ENCODE results near the gene BICC1.

The BICC1 gene

GRCh38 chr10:58477122-58477521 lies 35.5 kb upstream of the BICC1 start:
- DNase-seq (ENCODE audit: low read depth): no peak
- TF ChIP-seq CTCF (IDR thresholded peaks at IDR 0.05; ENCODE audit: insufficient read depth, low read depth, low read length, missing control alignments): no peak
- H3K4me3 ChIP-seq (ENCODE audit: low read depth, low read length): no peak overlapping the region

GRCh38 chr10:58477902-58478301 lies 34.8 kb upstream of the BICC1 start:
- no peak overlapping the region for H3K4me3 ChIP-seq (ENCODE audit: low read depth, low read length)
- no peak for DNase-seq (ENCODE audit: low read depth)
- TF ChIP-seq CTCF (IDR thresholded peaks at IDR 0.05; ENCODE audit: insufficient read depth, low read depth, low read length, missing control alignments): no peak

- no peak overlapping the region for H3K4me3 ChIP-seq (ENCODE audit: low read depth, low read length)
- no peak for TF ChIP-seq CTCF (IDR thresholded peaks at IDR 0.05; ENCODE audit: insufficient read depth, low read depth, low read length, missing control alignments)
- DNase-seq (ENCODE audit: low read depth): no peak
Observed at GRCh38 chr10:58479045-58479444, 33.6 kb upstream of the BICC1 start.

GRCh38 chr10:58480321-58480720 lies 32.4 kb upstream of the BICC1 start:
- no peak for TF ChIP-seq CTCF (IDR thresholded peaks at IDR 0.05; ENCODE audit: insufficient read depth, low read depth, low read length, missing control alignments)
- DNase-seq (ENCODE audit: low read depth): no peak
- no peak overlapping the region for H3K4me3 ChIP-seq (ENCODE audit: low read depth, low read length)

- no peak for DNase-seq (ENCODE audit: low read depth)
- no peak overlapping the region for H3K4me3 ChIP-seq (ENCODE audit: low read depth, low read length)
- TF ChIP-seq CTCF (IDR thresholded peaks at IDR 0.05; ENCODE audit: insufficient read depth, low read depth, low read length, missing control alignments): no peak
Observed at GRCh38 chr10:58481569-58482109, 31.0 kb upstream of the BICC1 start.

- H3K4me3 ChIP-seq (ENCODE audit: low read depth, low read length): no peak overlapping the region
- TF ChIP-seq CTCF (IDR thresholded peaks at IDR 0.05; ENCODE audit: insufficient read depth, low read depth, low read length, missing control alignments): no peak
- DNase-seq (ENCODE audit: low read depth): no peak
Observed at GRCh38 chr10:58486821-58487220, 25.9 kb upstream of the BICC1 start.

GRCh38 chr10:58488921-58489320 lies 23.8 kb upstream of the BICC1 start:
- H3K4me3 ChIP-seq (ENCODE audit: low read depth, low read length): no peak overlapping the region
- no peak for DNase-seq (ENCODE audit: low read depth)

More at GRCh38 chr10:58488921-58489320, 23.8 kb upstream of the BICC1 start:
- no peak for TF ChIP-seq CTCF (IDR thresholded peaks at IDR 0.05; ENCODE audit: insufficient read depth, low read depth, low read length, missing control alignments)
